A549 treated with Hydrocortisone at 1 μM for 4 hours (cell line): ENCODE results near the gene EPC2. TPM values are rescaled to one million over a fixed set of nuclear protein-coding genes. Genes with fewer than 3 reads are reported as not detected.

Experiments used
- total RNA-seq: library from RNA; stranded (reverse); fragments of 200-300 nt; extraction: Qiagen RNA extraction; gene quantifications from 5 replicates; pipeline ENCODE4 v1.2.3, GENCODE V29; 2022

Gene EPC2
- total RNA-seq, result 9.7 to 12.3 TPM (median 10.7 TPM) in 5 replicates

DNA sequence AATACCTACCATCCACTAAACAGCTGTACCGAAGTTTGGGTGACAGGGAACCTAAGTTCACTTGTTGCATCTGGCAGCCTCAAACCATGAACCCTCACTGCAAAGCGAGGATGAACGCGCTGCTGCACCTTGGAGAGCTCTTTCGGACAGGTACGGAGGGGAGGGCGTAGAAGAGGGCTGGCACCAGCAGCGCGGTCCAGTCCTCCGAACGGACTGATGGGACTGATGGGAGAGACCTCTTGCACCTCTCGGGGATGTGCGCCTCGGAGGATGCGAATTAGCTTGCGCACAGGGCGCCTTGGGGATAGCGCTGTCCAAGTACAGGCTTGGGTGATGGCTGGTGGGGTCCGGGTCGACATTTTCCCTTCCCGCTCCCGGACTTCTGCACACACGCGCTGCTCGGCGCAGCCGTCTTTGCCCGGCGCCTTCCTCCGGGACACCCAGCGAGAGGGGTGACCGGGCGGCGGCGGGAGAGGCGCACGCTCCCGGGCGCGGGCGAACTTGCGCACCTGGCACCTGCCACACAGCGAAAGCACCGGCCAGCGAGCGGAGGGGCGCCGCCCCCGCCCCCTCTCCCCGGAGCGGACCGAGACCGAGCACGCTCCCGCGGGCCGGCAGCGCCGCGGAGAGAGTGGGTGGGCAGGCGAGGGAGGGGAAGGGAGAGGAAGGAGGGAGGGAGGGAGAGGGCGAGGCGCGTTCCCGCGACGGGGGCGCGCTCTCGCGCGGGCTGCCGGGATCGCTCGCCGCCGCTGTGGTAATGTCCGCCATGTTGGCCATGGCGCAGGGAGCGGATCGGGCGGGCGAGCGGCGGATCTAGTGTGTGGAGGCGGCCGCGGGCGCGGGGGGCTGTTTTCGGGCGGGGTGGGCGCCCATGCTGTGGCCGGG, at the start of gene EPC2:
EPC2 (plus strand) TSS at position 754 of the 885 bp plus-strand sequence. CDS start 267 bp downstream, outside the sequence.

Other genes starting within 250 kb of the EPC2 start
- gene KIF5C, start 230.5 kb downstream of the EPC2 start, total RNA-seq, result 0.21 to 0.46 TPM (median 0.32 TPM) in 5 replicates